GM12878 (cell line): ENCODE measurements around the gene SETBP1. TPM values are rescaled to one million over a fixed set of nuclear protein-coding genes. Genes with fewer than 3 reads are reported as not detected.

Experiments
- ATAC-seq: fragments of 200-7000 bp; cut with Tn5 transposase; 3 replicates; pipeline ENCODE4 v1.9.1; 2020; ENCODE audit warnings: mild to moderate bottlenecking, moderate library complexity
- BruUV-seq: library from RNA; stranded (reverse); fragments of 400-500 nt; replicated peaks from 2 replicates; lab custom pipeline; 2021; lab: Mats Ljungman, UMichigan
- CTCF ChIA-PET: fragments of 300-600 bp; sonication (Branson Sonifier 250); formaldehyde crosslinking; extraction: SDS; loops from one replicate; lab custom pipeline; 2021; ENCODE audit warnings: inconsistent platforms; lab: Yijun Ruan, JAX
- POLR2A ChIA-PET: fragments of 350-600 bp; formaldehyde crosslinking; extraction: SDS; loops from one replicate; lab custom pipeline; 2021; ENCODE audit warnings: inconsistent platforms; lab: Charles Lee
- RAD21 ChIA-PET: fragments of 300-600 bp; sonication (Branson Sonifier 250); formaldehyde crosslinking; loops from one replicate; lab custom pipeline; 2023; ENCODE audit warnings: antibody characterized with exemption; ENCODE audit not compliant: unreplicated experiment; lab: Charles Lee
- SMC1A ChIA-PET: fragments of 300-600 bp; sonication (Branson Sonifier 250); formaldehyde crosslinking; loops from one replicate; lab custom pipeline; 2023; ENCODE audit not compliant: unreplicated experiment, uncharacterized antibody; lab: Charles Lee
- DNase-seq: peaks from one replicate; pipeline ENCODE4 v3.0.0-alpha.2; 2011; ENCODE audit warnings: low read depth, low spot score
- FAIRE-seq: peaks from 3 replicates; lab custom pipeline; 2011; peaks lifted over from hg19 to GRCh38; lab: Jason Lieb, UNC
- H2AFZ ChIP-seq: 2 replicates; pipeline ENCODE4 v1.6.0; 2011; ENCODE audit warnings: low read depth, low read length, control low read depth; ENCODE audit not compliant: control insufficient read depth
- H3K27ac ChIP-seq: 2 replicates; pipeline ENCODE4 v1.5.1; 2011; ENCODE audit warnings: control low read depth; ENCODE audit not compliant: control insufficient read depth, insufficient read depth
- H3K27me3 ChIP-seq, 2 experiments: replicated peaks in 1 of 2; 2 replicates each; pipeline versions ENCODE4 v1.6.0 to v1.6.1; 2011; ENCODE audit warnings: low read length in 1 of 2; ENCODE audit not compliant: control insufficient read depth in 2 of 2, insufficient read depth in 2 of 2
- H3K36me3 ChIP-seq, 2 experiments: 2 replicates each; pipeline ENCODE4 v1.5.1; 2011; ENCODE audit warnings: low read length in 1 of 2; ENCODE audit not compliant: control insufficient read depth in 2 of 2, insufficient read depth in 2 of 2
- H3K4me1 ChIP-seq: 2 replicates; pipeline ENCODE4 v1.6.1; 2011; ENCODE audit warnings: mild to moderate bottlenecking, low read length, moderate library complexity, mixed read lengths; ENCODE audit not compliant: control insufficient read depth, insufficient read depth
- H3K4me2 ChIP-seq: 2 replicates; pipeline ENCODE4 v1.6.0; 2011; ENCODE audit warnings: control low read depth; ENCODE audit not compliant: control insufficient read depth, insufficient read depth
- H3K4me3 ChIP-seq: fragments of 200-600 bp; sonication (generic); 2 replicates; pipeline ENCODE4 v1.5.1; 2016
- H3K79me2 ChIP-seq: 2 replicates; pipeline ENCODE4 v1.6.0; 2011; ENCODE audit warnings: low read length; ENCODE audit not compliant: control insufficient read depth, insufficient read depth
- H3K9ac ChIP-seq: 2 replicates; pipeline ENCODE4 v1.8.0; 2011; ENCODE audit warnings: low read length, control low read depth, mixed read lengths; ENCODE audit not compliant: control insufficient read depth, insufficient read depth
- H3K9me3 ChIP-seq: replicated peaks from 3 replicates; pipeline ENCODE4 v1.5.1; 2011; ENCODE audit warnings: mild to moderate bottlenecking, low read length; ENCODE audit not compliant: control insufficient read depth, insufficient read depth
- H4K20me1 ChIP-seq: 2 replicates; pipeline ENCODE4 v1.6.0; 2011; ENCODE audit not compliant: control insufficient read depth, insufficient read depth
- ATF3 ChIP-seq: IDR thresholded peaks from 2 replicates; pipeline ENCODE4 v1.6.1; 2011; ENCODE audit warnings: low read depth, mild to moderate bottlenecking, low read length, moderate library complexity, borderline replicate concordance; ENCODE audit errors: extremely low read depth
- BHLHE40 ChIP-seq, 2 experiments: fragments of 450-650 bp in 1 of 2; IDR thresholded peaks; 2 replicates each; pipeline ENCODE4 v1.6.1; 2011 to 2017; ENCODE audit warnings: low read depth in 2 of 2, borderline replicate concordance in 1 of 2, improper control_type of control experiment in 1 of 2, low read length in 1 of 2, mild to moderate bottlenecking in 1 of 2
- NR2F1 ChIP-seq: fragments of 450-650 bp; conservative IDR thresholded peaks from 2 replicates; pipeline ENCODE4 v1.6.1; 2017; ENCODE audit warnings: mild to moderate bottlenecking
- POLR2AphosphoS2 ChIP-seq: IDR thresholded peaks from 2 replicates; pipeline ENCODE4 v1.6.1; 2011; ENCODE audit warnings: low read depth, mild to moderate bottlenecking, low read length, improper control_type of control experiment, moderate library complexity
- RBBP5 ChIP-seq: fragments of 200-600 bp; sonication (generic); conservative IDR thresholded peaks from 2 replicates; pipeline ENCODE4 v1.6.1; 2016
- RELA ChIP-seq: fragments of 450-650 bp; IDR thresholded peaks from 2 replicates; pipeline ENCODE4 v1.8.0; 2014; ENCODE audit warnings: borderline replicate concordance; ENCODE audit not compliant: partially characterized antibody
- TCF12 ChIP-seq: IDR thresholded peaks from 2 replicates; pipeline ENCODE4 v1.6.1; 2011; ENCODE audit warnings: low read depth, mild to moderate bottlenecking, low read length
- WGBS: methylation state at CpG from one replicate; pipeline ENCODE4 v1.1.6; 2016; ENCODE audit warnings: low lambda C conversion rate; ENCODE audit not compliant: insufficient replicate concordance, insufficient coverage; ENCODE audit errors: missing lambda C conversion rate; 5-methylcytosine and 5-hydroxymethylcytosine counted together
- in situ Hi-C: fragments of 300-500 bp; cut with MboI; formaldehyde crosslinking; loops from 9 replicates; pipeline ENCODE4 v1.14.3; 2018; ENCODE audit warnings: mixed read lengths
- intact Hi-C: fragments of 100-400 bp; cut with micrococcal nuclease; formaldehyde crosslinking; loops from one replicate; pipeline ENCODE4 v1.14.2; 2022; ENCODE audit not compliant: unreplicated experiment
- polyA plus RNA-seq, 11 experiments: library from polyadenylated mRNA; depleted of rRNA in 4 of 11; unstranded in 6 of 11; stranded (reverse) in 5 of 11; fragments of >200 nt; fragmentation: Nextera tagmentation in 4 of 11; fragmentation: Illumina TruSeq in 1 of 11; extraction: Ambion mirVana in 4 of 11; extraction: Trizol in 1 of 11; gene quantifications; 1 replicate in 1 of 11; 2 replicates in 10 of 11; pipeline versions ENCODE4 v1.2.1 to v1.2.3, GENCODE V29; 2011 to 2016; ENCODE audit warnings: inconsistent platforms in 2 of 11, missing spikeins in 2 of 11, low read depth in 1 of 11
- total RNA-seq, 4 experiments: library from RNA; depleted of rRNA in 3 of 4; stranded (reverse); fragments of >200 nt in 3 of 4; fragmentation: Illumina TruSeq in 1 of 4; extraction: Trizol in 1 of 4; gene quantifications; 2 replicates each; pipeline versions ENCODE4 v1.2.1 to v1.2.3, GENCODE V29; 2013 to 2021
- TF ChIP-seq, protein P1 (sequence below): fragments of 450-650 bp; IDR thresholded peaks from 2 replicates; pipeline ENCODE4 v1.6.1; 2017; ENCODE audit warnings: mild to moderate bottlenecking, moderate library complexity

Gene SETBP1
- total and polyA plus RNA-seq, 10 of the 15 experiments (the other 5 are each of a cell fraction or from before 2014, with no cell fraction given): 0.99 to 29.7 (median 8.3) TPM

- Histone ChIP-seq H3K4me2 (no peak overlapping the region), H3K4me1 (no peaks in the 10 kb centered on the region), H3K27ac (no peak overlapping the region), H3K9ac (no peak overlapping the region), H3K79me2 (no peaks in the 10 kb centered on the region), H3K4me3 (no peak overlapping the region), H4K20me1 (no peaks in the 10 kb centered on the region), H3K36me3 (no peaks in the 10 kb centered on the region; a peak in 1 of 4 replicates), H3K9me3 (no peaks in the 10 kb centered on the region), H2AFZ (no peak overlapping the region), H3K27me3 (no peaks in the 10 kb centered on the region)
- in situ Hi-C loops (no loop called here), intact Hi-C loops (no loop called here)
- DNase-seq: no peak
- ChIA-PET CTCF (interaction anchor here (0.7 to 1.4 kb wide), 3 partner anchors 9 to 88 kb away, joined by 3 read pairs; no protein-coding TSS in a partner anchor), POLR2A (no interaction called here), RAD21 (interaction anchor here (1.0 kb wide), 1 partner anchor 11 kb away, joined by 3 read pairs; no protein-coding TSS in a partner anchor), SMC1A (interaction anchor here (2.1 to 3.2 kb wide), 2 partner anchors 9 to 11 kb away, joined by 5 to 21 read pairs; no protein-coding TSS in a partner anchor)
- ATAC-seq: no peak
- 83% methylated on average over 2 of the region's 2 CpGs for WGBS
- TF ChIP-seq TCF12: no peak
- no peak for TF ChIP-seq RBBP5
- no peak for TF ChIP-seq RELA
- TF ChIP-seq POLR2AphosphoS2: no peak
- no peak for TF ChIP-seq BHLHE40 (IDR thresholded peaks at IDR 0.05; ENCODE audit: borderline replicate concordance in 1 of 2, low read depth in 2 of 2, low read length in 1 of 2)
- TF ChIP-seq NR2F1: no peak
- TF ChIP-seq ATF3: no peak
- TF ChIP-seq, protein P1, sequence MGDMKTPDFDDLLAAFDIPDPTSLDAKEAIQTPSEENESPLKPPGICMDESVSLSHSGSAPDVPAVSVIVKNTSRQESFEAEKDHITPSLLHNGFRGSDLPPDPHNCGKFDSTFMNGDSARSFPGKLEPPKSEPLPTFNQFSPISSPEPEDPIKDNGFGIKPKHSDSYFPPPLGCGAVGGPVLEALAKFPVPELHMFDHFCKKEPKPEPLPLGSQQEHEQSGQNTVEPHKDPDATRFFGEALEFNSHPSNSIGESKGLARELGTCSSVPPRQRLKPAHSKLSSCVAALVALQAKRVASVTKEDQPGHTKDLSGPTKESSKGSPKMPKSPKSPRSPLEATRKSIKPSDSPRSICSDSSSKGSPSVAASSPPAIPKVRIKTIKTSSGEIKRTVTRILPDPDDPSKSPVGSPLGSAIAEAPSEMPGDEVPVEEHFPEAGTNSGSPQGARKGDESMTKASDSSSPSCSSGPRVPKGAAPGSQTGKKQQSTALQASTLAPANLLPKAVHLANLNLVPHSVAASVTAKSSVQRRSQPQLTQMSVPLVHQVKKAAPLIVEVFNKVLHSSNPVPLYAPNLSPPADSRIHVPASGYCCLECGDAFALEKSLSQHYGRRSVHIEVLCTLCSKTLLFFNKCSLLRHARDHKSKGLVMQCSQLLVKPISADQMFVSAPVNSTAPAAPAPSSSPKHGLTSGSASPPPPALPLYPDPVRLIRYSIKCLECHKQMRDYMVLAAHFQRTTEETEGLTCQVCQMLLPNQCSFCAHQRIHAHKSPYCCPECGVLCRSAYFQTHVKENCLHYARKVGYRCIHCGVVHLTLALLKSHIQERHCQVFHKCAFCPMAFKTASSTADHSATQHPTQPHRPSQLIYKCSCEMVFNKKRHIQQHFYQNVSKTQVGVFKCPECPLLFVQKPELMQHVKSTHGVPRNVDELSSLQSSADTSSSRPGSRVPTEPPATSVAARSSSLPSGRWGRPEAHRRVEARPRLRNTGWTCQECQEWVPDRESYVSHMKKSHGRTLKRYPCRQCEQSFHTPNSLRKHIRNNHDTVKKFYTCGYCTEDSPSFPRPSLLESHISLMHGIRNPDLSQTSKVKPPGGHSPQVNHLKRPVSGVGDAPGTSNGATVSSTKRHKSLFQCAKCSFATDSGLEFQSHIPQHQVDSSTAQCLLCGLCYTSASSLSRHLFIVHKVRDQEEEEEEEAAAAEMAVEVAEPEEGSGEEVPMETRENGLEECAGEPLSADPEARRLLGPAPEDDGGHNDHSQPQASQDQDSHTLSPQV: no peak
- BruUV-seq: no TSS peak
- no peak for FAIRE-seq
Observed at GRCh38 chr18:44770641-44771040, 90.0 kb downstream of the SETBP1 start.
